ENCODE data around the gene RELN. TPM values are rescaled to one million over a fixed set of nuclear protein-coding genes. Genes with fewer than 3 reads are reported as not detected.

RELN gene
- total RNA-seq, 1 experiment from 2014 or later = 0.02 TPM

GRCh38 chr7:103915680-103916357, 73.6 kb downstream of the RELN start:
- H2BK15ac ChIP-seq (ENCODE audit: low read depth, low read length) = no peak overlapping the region
- H3K4me3 Mint-ChIP-seq = no peak overlapping the region
- no peak overlapping the region for H3T11ph ChIP-seq (ENCODE audit: low read length)
- H3K4me1 ChIP-seq (ENCODE audit: insufficient read depth, low read length) = no peaks in the 10 kb centered on the region
- no CpG with 5 or more reads among the region's 1 CpG for WGBS (ENCODE audit: extremely low coverage, insufficient read length, low lambda C conversion rate)
- no peak overlapping the region for H3K27ac ChIP-seq (ENCODE audit: insufficient read length, low read depth, low read length)
- H3K36me3 Mint-ChIP-seq (ENCODE audit: insufficient read depth in 1 of 3, low read depth in 3 of 3) = no peaks in the 10 kb centered on the region
- no peak overlapping the region for H2AK5ac ChIP-seq (ENCODE audit: insufficient read length, low read length)
- H3K9ac ChIP-seq (ENCODE audit: extremely low read depth, insufficient read length, low read length) = no peak overlapping the region
- no peak overlapping the region for H4K8ac ChIP-seq (replicated peaks; ENCODE audit: insufficient read length, low read depth, low read length)
- no peak overlapping the region for H3K14ac ChIP-seq (ENCODE audit: insufficient read depth, low read length)
- no peak overlapping the region for H4K5ac ChIP-seq (ENCODE audit: insufficient read length, low read depth, low read length)
- no peak overlapping the region for H3K27ac Mint-ChIP-seq
- no peak for TF ChIP-seq CTCF (conservative IDR thresholded peaks at IDR 0.05)
- peaks cover 0 to 4% of the 10 kb centered on the region in 2 experiments; a peak in 1 of 4 replicates for H3K4me1 Mint-ChIP-seq
- H3K79me1 ChIP-seq (ENCODE audit: insufficient read depth, low read depth, low read length, poor library complexity, severe bottlenecking) = no peaks in the 10 kb centered on the region
- H4K20me1 ChIP-seq (ENCODE audit: control insufficient read depth, insufficient read depth, insufficient read length) = no peaks in the 10 kb centered on the region
- no peak overlapping the region for H3K56ac ChIP-seq (ENCODE audit: insufficient read length, low read depth, low read length)
- H2BK20ac ChIP-seq (ENCODE audit: low read depth, low read length, poor library complexity, severe bottlenecking) = no peak overlapping the region
- no peaks in the 10 kb centered on the region for H3K79me2 ChIP-seq (ENCODE audit: insufficient read depth, low read length)
- H4K91ac ChIP-seq (ENCODE audit: insufficient read length, low read depth, low read length) = no peak overlapping the region
- no peak overlapping the region for H3K23ac ChIP-seq (ENCODE audit: insufficient read length, low read depth, low read length)
- H3K4me2 ChIP-seq (ENCODE audit: insufficient read depth, insufficient read length, low read length) = no peak overlapping the region
- no peak overlapping the region for H2BK5ac ChIP-seq (ENCODE audit: insufficient read length, low read length)
- no peak for DNase-seq
- H3K4ac ChIP-seq (ENCODE audit: low read depth, low read length) = no peak overlapping the region
- no peaks in the 10 kb centered on the region for H3K23me2 ChIP-seq (ENCODE audit: insufficient read length, low read depth, low read length, poor library complexity, severe bottlenecking)
- H3K27me3 Mint-ChIP-seq (ENCODE audit: low read depth) = peaks cover 2% of the 10 kb centered on the region; the same call in 1 of the 2 replicates
- H3K27me3 ChIP-seq (ENCODE audit: insufficient read depth, low read length) = no peaks in the 10 kb centered on the region
- no peak overlapping the region for H2BK120ac ChIP-seq (ENCODE audit: low read depth, low read length, poor library complexity, severe bottlenecking)
- no peaks in the 10 kb centered on the region for H3K9me3 Mint-ChIP-seq
- no peak overlapping the region for H2AFZ ChIP-seq (ENCODE audit: low read length)
- H3K9me3 ChIP-seq (ENCODE audit: control insufficient read depth, low read depth, low read length) = no peaks in the 10 kb centered on the region
- H2BK12ac ChIP-seq (ENCODE audit: insufficient read length, low read depth, low read length) = no peak overlapping the region
- H3K18ac ChIP-seq (ENCODE audit: insufficient read length, low read depth, low read length) = no peak overlapping the region

All from H9 (cell line).